C1 segment of cervical spinal cord (tissue), 14 donors: ENCODE measurements around the gene KIDINS220.
"Not testable (repeated sequence)": the region's sequence is repeated elsewhere in the genome, so short reads cannot be mapped to it uniquely, and the experiment has no call there.

Source experiments
- DNase-seq, 14 donors: peaks; one replicate each; lab custom pipeline; 2025; lab: John Stamatoyannopoulos, UW

KIDINS220 gene

GRCh38 chr2:8754106-8754776 lies 83.2 kb downstream of the KIDINS220 start:
- peak in 9 of 14 donors; percentile 2 to 40 (median 17) for DNase-seq

DNA sequence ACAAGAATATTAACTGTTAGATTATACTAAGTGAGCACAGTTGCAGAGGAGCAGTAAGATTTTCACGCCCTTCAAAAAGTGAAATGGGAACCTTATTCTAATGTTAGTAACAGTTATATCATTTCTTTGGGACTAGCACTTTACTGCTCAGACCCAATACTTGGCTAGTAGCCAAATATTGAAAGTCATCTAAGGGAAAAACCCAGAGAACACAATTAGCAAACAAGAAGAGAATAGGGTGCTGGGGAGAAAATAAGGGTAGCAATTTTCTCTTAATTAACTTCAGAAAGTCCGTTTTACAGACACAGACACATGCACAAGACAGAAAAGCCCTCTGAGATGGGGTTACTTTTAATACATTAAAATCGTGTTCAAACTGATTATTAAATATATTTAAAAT lies 83.8 kb downstream of the KIDINS220 start:
- DNase-seq = no peak

- DNase-seq = no peak
Observed at GRCh38 chr2:8752385-8752784, 85.0 kb downstream of the KIDINS220 start.

DNA sequence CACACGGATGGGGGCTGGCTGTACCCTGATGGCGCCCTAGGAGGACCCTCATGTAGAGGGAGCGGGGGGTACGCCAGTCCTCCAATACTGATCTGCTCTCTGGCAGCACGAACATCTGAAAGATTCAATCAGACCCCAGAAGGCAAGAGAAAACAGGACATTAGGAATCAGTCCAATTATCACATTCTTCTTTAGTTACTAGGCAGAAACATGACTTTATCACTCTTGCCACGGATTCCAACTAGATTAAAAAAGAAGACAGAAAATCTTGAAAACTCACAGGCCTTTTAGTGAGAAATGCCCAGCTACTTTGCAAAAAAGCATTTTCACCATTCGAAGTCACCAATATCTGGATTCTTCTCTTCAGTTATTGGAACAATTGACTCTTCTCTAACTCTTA lies 87.2 kb downstream of the KIDINS220 start:
- no peak for DNase-seq

- no peak for DNase-seq
Observed at GRCh38 chr2:8743261-8743660, 94.2 kb downstream of the KIDINS220 start.

DNA sequence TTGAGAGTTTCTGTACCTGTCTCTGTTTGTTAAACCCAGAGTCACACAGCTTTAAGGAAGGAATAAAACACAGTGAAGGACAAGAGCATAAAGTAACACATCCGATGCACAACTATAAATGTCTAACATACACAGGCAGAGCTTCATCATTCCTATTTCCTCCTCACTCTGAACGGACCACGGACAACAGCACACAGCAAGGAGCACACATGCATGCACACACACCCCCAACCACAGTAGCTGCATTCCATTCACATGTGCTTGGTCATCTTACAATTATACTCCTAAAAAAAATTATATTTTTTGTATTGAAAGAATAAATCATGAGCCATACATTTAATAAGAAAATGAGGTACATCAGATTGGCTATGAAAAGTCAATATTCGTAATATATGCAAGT lies 97.3 kb downstream of the KIDINS220 start:
- DNase-seq = no peak

GRCh38 chr2:8737571-8738175 lies 99.7 kb downstream of the KIDINS220 start:
- DNase-seq = no peak

GRCh38 chr2:8732601-8733000 lies 104.8 kb downstream of the KIDINS220 start:
- DNase-seq = no peak

GRCh38 chr2:8729939-8730338 lies 107.5 kb downstream of the KIDINS220 start:
- DNase-seq = peak in 1 of 14 donors; percentile 19

DNA sequence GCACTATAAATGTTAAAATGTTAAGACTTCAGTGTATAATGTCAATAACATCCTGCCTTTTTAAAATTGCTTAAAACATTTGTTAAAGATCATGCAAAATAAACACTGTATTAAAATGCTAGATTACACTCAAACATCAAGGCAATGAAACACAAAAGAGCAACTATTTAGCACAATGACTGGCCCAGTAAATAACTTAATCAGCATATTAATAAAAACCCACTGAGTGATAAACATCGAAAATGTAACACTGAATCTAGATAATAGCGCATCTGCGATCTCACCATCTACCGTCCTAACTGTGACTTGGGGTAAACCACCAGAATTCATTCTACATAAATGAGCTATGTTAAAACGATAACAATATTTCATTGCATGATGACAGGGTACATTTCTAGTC lies 108.3 kb downstream of the KIDINS220 start:
- DNase-seq = not testable (repeated sequence)

DNA sequence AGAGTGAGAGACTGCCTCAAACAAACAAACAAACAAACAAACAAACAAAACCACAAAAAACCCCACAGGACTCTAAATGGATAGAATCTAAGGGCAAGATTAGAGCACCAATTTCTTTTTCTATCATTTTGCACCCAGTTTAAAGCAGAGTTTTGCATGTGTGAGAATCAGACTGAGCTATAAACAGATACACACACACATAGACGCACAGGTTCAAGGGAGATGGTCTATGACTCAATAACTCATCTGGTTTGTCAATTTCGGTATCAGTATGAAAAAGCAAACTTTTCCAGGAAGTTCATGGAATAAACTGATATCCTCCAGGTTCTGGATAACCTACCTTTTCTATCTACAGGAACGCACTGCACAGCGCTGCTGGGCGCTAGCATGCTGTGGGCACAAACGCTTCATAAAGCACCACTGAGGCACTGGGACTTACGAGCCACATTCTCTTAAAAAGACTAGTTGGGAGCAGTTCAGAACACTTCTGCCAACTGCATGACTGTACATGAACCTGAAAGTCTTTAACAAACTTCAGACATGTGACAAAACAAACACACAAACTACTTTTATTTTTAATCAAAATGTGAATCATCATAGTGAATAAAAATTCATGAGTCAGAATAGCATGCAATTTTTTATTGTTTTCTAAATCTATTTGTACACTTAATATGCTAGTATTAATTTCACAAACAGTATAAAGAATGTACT lies 109.0 kb downstream of the KIDINS220 start:
- no peak for DNase-seq

GRCh38 chr2:8725838-8726237 lies 111.6 kb downstream of the KIDINS220 start:
- DNase-seq = no peak

- DNase-seq = no peak
Observed at GRCh38 chr2:8722986-8723385, 114.4 kb downstream of the KIDINS220 start.

DNA sequence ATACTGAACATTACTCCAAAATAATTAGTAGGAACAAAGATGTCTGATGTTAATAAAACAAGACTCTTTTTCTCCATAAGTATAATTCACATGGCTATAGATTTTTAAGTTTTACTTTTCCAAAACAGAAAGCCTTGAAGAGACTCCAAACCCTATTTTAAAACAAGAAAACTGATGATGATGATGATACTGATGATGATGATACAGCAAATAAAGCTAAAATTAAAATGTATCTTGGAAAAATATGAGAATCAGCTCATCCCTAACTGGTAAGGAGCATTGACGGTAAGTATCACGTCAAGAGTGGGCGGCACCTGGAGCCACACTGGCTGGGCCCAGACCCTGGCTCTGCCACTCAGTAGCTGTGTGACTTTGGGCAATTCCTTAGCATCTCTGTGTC lies 116.0 kb downstream of the KIDINS220 start:
- no peak for DNase-seq

GRCh38 chr2:8720741-8721140 lies 116.7 kb downstream of the KIDINS220 start:
- DNase-seq = no peak

GRCh38 chr2:8719528-8719927 lies 117.9 kb downstream of the KIDINS220 start:
- DNase-seq = no peak

GRCh38 chr2:8714971-8715370 lies 122.4 kb downstream of the KIDINS220 start:
- DNase-seq = no peak

DNA sequence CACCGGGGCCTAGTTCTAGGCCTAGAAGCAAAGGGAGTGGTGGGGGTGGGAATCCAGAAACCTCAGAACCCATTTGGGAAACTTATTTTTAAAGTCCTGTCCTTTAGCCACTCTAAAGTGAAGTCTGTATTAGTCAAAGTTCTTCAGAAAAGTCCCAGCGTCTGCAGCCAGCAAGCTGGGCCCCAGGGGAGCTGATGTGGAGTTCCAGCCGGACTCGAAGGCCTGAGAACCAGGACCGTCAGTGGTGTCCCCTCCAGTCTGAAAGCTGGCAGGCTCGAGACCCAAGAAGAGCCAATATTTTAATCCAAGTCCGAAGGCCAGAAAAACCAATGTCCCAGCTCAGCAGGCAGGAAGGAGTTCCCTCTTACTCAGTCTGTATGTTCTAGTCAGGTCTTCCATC lies 123.1 kb downstream of the KIDINS220 start:
- DNase-seq = no peak

- no peak for DNase-seq
Observed at GRCh38 chr2:8710951-8711350, 126.5 kb downstream of the KIDINS220 start.

GRCh38 chr2:8709611-8710010 lies 127.8 kb downstream of the KIDINS220 start:
- no peak for DNase-seq

DNA sequence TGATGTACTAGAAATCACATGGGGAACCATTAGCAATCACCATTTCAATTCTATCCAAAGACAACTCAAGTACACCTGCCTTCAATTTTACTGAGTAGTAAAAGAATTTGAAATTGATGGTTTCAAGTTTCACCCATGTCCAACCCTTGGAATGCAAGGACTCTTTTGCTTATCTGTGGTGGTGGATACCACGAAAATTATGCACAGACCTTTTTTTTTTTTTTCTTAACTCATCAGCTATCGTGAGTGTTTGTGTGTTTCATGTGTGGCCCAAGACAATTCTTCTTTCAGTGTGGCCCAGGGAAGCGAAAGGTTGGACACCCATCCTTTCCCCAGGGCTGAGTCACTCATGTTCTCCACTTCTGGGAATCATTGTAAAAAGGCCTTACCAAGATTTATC lies 132.5 kb downstream of the KIDINS220 start:
- no peak for DNase-seq

DNA sequence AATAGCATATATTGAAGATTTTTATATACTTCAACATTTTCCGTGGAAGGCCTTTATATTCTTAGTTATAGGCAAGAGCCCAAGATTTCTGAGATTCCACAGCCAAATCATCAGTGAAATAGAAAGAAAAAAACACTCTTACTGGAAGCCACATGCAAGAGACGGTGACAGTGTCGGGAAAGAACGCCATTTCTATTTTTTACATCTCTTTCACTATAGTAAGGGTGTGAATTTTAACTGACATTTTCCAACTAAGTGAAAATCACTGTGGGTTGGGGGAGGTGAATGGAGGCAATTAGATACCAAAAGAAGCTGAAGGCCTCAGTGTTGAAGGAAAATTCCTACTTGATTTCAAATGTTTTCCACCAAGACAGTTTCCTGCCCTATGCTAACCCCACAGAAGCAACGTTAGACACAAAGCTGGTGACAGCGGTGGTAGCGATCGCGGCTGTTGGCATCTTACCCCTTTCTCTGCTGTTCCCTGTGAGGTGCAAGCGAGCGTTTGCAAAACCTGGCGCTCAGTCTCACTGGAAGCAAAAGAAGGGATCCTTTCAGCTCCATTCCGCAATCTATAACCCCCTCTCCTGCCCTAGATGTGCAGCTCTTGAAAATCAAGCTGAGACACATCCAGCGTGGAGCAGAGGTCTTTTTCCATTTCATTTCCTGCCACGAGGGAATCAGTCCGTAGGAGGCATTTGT lies 135.6 kb downstream of the KIDINS220 start:
- DNase-seq = no peak
